ENCODE measurements around the gene AFMID.
A peak's percentile ranks its signal among the peaks of the same experiment; 100 is the strongest.
"Not testable (repeated sequence)": the region's sequence is repeated elsewhere in the genome, so short reads cannot be mapped to it uniquely, and the experiment has no call there.

Gene AFMID

GRCh38 chr17:78186692-78187595 lies at the start of gene AFMID, which contains the start of gene TK1:
TSS of gene AFMID (plus strand) at chr17:78187362. CDS start at chr17:78187371, 9 bp downstream.
TSS of gene TK1 (minus strand) at chr17:78187052. CDS start at chr17:78186994, 58 bp downstream.
- peak; percentile 88 for DNase-seq (ENCODE audit: low read depth, low spot score)

GRCh38 chr17:78137392-78138203 lies 49.6 kb upstream of the AFMID start:
- DNase-seq (ENCODE audit: low read depth, low spot score) = no peak

GRCh38 chr17:78138204-78139060 lies 48.7 kb upstream of the AFMID start:
- DNase-seq (ENCODE audit: low read depth, low spot score) = no peak

GRCh38 chr17:78139861-78140168 lies 47.3 kb upstream of the AFMID start:
- not testable (repeated sequence) for DNase-seq (ENCODE audit: low read depth, low spot score)

- peak; percentile 67 for DNase-seq (ENCODE audit: low read depth, low spot score)
Measured at GRCh38 chr17:78140169-78141051, 46.8 kb upstream of the AFMID start.

- no peak for DNase-seq (ENCODE audit: low read depth, low spot score)
Measured at GRCh38 chr17:78141437-78142118, 45.6 kb upstream of the AFMID start.

- no peak for DNase-seq (ENCODE audit: low read depth, low spot score)
Measured at GRCh38 chr17:78142119-78142861, 44.9 kb upstream of the AFMID start.

- DNase-seq (ENCODE audit: low read depth, low spot score) = no peak
Measured at GRCh38 chr17:78143214-78144146, 43.7 kb upstream of the AFMID start.

- no peak for DNase-seq (ENCODE audit: low read depth, low spot score)
Measured at GRCh38 chr17:78144147-78144719, 42.9 kb upstream of the AFMID start.

GRCh38 chr17:78144736-78145641 lies 42.2 kb upstream of the AFMID start:
- DNase-seq (ENCODE audit: low read depth, low spot score) = no peak

- no peak for DNase-seq (ENCODE audit: low read depth, low spot score)
Measured at GRCh38 chr17:78146471-78146869, 40.7 kb upstream of the AFMID start.

- DNase-seq (ENCODE audit: low read depth, low spot score) = no peak
Measured at GRCh38 chr17:78146881-78147280, 40.3 kb upstream of the AFMID start.

- DNase-seq (ENCODE audit: low read depth, low spot score) = no peak
Measured at GRCh38 chr17:78147315-78147998, 39.7 kb upstream of the AFMID start.

- DNase-seq (ENCODE audit: low read depth, low spot score) = no peak
Measured at GRCh38 chr17:78148286-78149016, 38.7 kb upstream of the AFMID start.

- no peak for DNase-seq (ENCODE audit: low read depth, low spot score)
Measured at GRCh38 chr17:78151514-78152008, 35.6 kb upstream of the AFMID start.
